GM21515 (cell line): ENCODE data around the gene GPC3.

ENCODE experiments used
- ATAC-seq: cut with Tn5 transposase; IDR thresholded peaks from one replicate; pipeline ENCODE4 v1.9.1; 2021; ENCODE audit not compliant: unreplicated experiment

Gene GPC3

GRCh38 chrX:133971586-133971985 is 13.8 kb downstream of the GPC3 start:
- ATAC-seq, result no peak

- no peak for ATAC-seq
These were observed 15.3 kb downstream of the GPC3 start for GRCh38 chrX:133970076-133970475.

DNA sequence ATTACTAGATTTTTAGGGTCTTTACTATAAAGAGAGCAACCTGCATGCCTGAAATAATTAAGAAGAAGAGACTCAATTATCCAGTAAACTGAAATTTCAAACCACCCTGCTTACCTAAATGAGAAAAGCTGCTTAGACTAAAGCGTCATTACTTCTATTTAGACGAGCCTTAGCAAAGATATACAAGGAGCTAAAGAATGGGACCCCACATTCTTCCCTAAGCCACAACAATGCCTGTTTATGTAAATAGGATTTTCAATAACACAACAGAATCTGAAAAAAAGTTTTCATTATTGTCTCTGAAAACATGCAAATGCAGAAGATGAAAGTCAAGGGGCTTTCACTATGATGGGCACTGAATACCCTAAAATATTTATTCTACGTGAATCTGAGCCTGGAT is 16.2 kb downstream of the GPC3 start:
- no peak for ATAC-seq

DNA sequence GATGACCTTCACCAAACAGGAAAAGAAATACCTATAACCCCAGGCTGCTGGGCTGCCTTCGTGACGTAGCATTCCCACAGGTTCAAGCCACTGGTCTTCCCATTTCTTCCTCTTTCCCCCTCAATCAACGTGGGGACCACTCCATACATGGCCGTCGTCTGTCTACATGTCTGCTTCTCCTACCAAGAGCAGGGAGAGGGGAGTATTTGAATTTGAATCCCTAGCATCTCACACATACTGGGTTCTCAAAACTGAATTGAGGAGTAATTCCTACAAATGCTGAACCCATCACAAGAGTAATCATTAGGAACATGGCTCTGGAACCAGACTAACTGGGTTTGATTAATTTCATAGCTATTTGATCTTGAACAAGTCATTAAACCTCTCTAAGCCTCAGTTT is 17.3 kb downstream of the GPC3 start:
- ATAC-seq, result no peak

GRCh38 chrX:133966199-133966598 is 19.2 kb downstream of the GPC3 start:
- ATAC-seq, result no peak

DNA sequence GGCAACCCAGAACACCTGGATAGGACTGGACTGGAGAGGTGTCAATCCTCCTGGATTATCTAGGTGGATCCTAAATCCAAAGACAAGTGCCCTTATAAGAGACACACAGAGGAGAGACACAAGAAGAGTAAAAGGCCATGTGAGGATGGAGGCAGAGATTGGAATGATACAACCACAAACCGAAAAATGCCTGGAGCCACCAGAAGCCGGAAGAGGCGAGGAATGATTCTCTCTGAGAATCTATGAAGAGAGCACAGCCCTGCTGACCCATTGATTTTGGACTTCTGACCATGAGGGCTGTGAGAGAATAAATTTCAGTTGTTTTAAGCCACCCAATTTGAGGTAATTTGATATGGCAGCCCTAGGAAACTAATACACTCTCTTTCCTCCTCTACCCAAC is 20.1 kb downstream of the GPC3 start:
- ATAC-seq, result no peak

DNA sequence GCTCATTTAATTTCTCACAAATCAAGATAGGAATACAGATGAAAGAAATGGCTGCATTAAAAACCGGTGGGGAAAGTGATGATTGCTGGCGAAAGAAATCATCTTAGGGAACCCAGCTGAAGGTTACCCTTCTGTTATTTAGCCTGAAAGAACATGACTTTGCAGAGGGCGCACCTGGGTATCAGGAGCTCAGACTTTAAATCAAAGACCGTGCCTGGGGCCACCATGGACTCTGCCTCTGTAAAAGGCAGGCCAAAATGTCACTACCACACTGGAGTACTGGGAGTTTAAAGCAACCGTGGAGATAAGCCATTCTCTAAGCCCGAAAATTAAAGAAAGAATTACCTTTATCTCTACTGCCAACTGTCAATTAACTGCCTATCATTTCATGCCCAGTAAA is 24.3 kb downstream of the GPC3 start:
- no peak for ATAC-seq

- ATAC-seq, result no peak
These were observed 25.4 kb downstream of the GPC3 start for GRCh38 chrX:133959972-133960371.

GRCh38 chrX:133958997-133959688 is 26.3 kb downstream of the GPC3 start:
- ATAC-seq, result no peak

DNA sequence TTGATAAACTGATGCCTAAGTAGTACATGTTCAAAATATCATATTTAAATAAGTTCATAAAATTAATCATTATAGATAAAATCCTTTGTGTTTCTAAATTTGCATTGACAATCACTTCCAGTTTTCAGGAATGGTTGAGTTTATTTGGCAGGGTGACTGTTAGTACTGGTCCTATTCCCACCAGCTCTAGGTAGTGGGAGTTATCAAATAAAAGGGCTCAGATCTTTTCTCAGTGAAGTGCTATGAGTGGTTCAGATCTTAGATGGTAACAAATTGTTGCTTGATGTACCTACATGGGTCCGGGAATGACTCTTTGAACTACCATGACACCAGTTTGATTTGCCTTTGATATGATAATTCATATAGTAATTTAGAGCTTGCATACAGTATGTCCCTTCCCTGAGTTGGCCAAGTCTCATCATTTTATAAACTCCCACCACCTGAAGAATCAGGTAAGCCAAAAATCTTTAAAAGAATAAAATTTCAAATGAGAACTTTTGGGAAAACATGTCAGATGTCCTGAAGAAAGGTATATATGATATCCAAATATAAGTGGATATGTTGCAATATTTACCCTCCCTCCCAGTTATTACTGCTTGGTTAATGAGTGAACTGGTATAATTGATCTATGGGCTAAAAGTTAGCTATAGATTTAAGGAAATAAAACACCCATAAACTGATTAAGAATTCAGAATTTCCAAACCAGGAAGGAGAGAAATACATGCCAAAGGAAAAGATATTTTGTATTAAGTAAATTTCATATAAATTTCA is 28.6 kb downstream of the GPC3 start:
- no peak for ATAC-seq

- ATAC-seq, result no peak
These were observed 31.5 kb downstream of the GPC3 start for GRCh38 chrX:133953785-133954355.

DNA sequence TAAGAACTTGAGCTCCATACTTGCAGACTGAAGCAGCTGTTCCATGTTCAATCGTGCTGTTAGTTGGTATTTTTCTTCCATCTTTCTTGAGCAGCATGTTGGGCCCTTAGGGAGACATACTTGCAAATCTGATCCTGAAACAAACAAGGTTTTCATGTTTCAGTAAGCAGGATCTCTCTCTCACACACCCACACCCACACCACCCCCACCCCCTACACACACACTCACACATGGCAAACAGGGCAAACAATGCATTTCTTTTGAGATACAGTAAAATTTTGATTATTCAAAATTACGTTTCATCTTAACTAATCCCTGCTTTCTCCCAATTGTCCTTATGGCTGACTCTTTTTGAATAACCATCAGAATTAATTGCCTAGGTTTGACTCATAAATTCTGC is 32.3 kb downstream of the GPC3 start:
- ATAC-seq, result no peak

DNA sequence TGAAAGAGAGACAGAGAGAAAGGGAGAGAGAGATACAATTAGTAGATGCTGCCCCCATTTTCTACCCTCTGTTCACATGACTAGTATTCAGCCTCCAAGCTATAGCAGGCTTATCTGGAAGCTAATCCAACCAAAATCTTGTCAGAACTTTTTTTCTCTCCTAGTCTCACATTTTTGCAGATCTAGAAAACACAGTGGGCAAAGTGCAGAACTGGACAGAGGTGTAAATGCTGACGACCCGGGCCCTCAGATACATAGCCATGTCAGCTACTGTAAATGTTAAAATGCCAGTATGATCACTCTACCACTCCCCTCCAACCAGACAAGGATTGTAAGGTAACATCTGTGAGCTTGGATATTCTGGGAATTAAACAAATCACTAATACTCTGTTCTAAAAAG is 34.3 kb downstream of the GPC3 start:
- ATAC-seq, result no peak

GRCh38 chrX:133950214-133950613 is 35.2 kb downstream of the GPC3 start:
- ATAC-seq, result no peak

DNA sequence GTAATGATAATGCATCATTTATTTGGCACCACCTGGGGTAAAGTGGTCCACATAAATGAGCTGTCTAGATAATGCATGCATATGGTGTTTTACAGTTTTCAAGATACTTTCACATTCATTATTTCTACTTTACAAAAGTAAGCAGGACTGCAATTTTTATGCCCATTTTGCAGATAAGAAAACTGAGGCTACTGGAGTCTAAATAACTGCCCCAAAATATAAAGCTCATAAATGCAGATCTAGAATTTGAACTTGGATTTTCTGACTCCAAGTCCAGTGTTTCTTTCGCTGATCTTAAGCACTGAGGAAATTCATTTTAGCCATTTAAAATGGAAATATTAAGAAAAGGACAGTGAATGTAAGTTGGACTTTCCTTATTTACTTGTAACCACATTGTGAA is 36.5 kb downstream of the GPC3 start:
- no peak for ATAC-seq

DNA sequence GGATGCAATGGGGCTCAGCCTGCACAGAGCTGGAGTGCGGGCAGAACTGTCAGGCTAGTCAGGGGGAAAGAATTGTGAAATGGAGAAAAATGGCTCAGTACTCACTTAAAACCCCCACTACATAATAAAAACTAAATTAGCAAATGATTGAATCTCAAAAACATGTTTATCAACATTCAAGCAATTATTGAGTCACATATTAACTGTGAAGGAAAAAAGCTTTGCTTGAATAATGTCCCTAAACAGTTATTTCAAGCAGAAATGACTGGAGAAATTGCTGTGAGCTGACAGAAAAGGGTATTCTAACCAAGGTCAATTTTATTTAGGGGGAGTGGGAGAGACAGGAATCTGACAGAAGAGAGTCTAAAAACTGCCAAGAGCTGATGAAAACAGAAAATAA is 37.4 kb downstream of the GPC3 start:
- ATAC-seq, result no peak

DNA sequence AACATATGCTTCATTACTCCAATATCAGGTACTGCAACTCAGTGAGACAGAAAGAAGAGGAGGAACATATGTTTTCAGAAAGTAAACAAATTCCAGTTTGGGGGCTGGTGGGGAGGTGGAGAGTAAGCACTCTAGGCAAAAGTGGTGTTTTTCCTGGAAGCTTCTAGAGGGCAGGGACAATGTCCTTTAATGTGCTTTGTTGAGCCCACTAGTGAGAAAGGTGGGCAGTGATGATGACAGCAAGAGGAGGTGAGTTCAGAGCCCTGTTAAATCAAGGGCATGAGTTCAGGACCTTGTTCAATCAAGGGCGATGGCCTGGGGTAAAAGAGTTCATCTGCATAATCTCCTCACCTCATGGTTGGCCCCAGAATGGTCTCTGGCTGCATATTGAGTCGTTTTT is 38.4 kb downstream of the GPC3 start:
- no peak for ATAC-seq

- no peak for ATAC-seq
These were observed 41.9 kb downstream of the GPC3 start for GRCh38 chrX:133943507-133943906.

- ATAC-seq, result no peak
These were observed 45.6 kb downstream of the GPC3 start for GRCh38 chrX:133939655-133940302.

GRCh38 chrX:133938530-133938929 is 46.9 kb downstream of the GPC3 start:
- no peak for ATAC-seq

DNA sequence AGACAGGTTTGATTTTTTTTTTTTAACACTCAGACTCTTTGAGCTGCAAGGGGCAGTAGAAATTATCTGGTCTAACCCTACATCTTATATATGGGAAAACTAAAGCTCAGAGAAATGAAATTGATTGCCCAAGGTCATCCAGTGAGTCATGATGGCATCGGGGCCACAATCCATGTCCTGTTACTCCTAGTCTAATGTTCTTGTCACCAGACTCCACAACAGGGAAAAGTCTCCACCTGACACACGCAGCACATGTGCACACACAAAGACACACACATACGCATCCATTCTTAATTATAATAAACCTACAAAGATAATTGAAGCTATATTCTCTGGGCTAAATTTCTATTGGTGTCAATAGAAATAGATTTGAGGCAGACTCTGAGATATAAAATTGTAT is 48.4 kb downstream of the GPC3 start:
- no peak for ATAC-seq

GRCh38 chrX:133935076-133935475 is 50.3 kb downstream of the GPC3 start:
- no peak for ATAC-seq
